Fibroblast of lung (primary cell): ENCODE results near the gene TNFRSF11A.

Experiments used
- CTCF ChIP-seq, 2 donors: IDR thresholded peaks in 1 of 2; conservative IDR thresholded peaks in 1 of 2; 1 replicate in 1 of 2; 2 replicates in 1 of 2; pipeline ENCODE4 v1.5.1; 2011 to 2012; ENCODE audit warnings: low read length in 2 of 2, control low read depth in 1 of 2, inconsistent platforms in 1 of 2, low read depth in 1 of 2, mild to moderate bottlenecking in 1 of 2
- EZH2 ChIP-seq: IDR thresholded peaks from 2 replicates; pipeline ENCODE4 v1.5.1; 2012; ENCODE audit warnings: low read length, control low read depth, mild to moderate bottlenecking; ENCODE audit errors: missing control alignments

- TF ChIP-seq CTCF (conservative IDR thresholded peaks at IDR 0.05 in 1 of 2, IDR thresholded peaks at IDR 0.05 in 1 of 2; ENCODE audit: low read depth in 1 of 2, low read length in 2 of 2) (no peak), EZH2 (no peak)
Measured at GRCh38 chr18:62337336-62337735, 12.2 kb downstream of the TNFRSF11A start.
